Mesenchymal stem cell (in vitro differentiated cells and primary cell): Measurements from ENCODE around the gene SLC7A10.

Source experiments
- DNase-seq: peaks from one replicate; pipeline ENCODE4 v3.0.0-alpha.2; 2013
- H2AFZ ChIP-seq: one replicate; pipeline ENCODE4 v1.6.1; 2013; ENCODE audit warnings: low read depth, mild to moderate bottlenecking, control low read depth, inconsistent platforms, low read length, moderate library complexity
- H2AK5ac ChIP-seq: 2 replicates; pipeline ENCODE4 v1.6.1; 2013; ENCODE audit warnings: low read length, moderate library complexity, mild to moderate bottlenecking, inconsistent platforms; ENCODE audit not compliant: severe bottlenecking
- H2BK120ac ChIP-seq: one replicate; pipeline ENCODE4 v1.6.1; 2013; ENCODE audit warnings: low read depth, mild to moderate bottlenecking, inconsistent platforms, low read length, moderate library complexity
- H2BK12ac ChIP-seq, 2 experiments: one replicate each; pipeline ENCODE4 v1.6.1; 2013; ENCODE audit warnings: inconsistent platforms in 2 of 2, low read length in 2 of 2, mild to moderate bottlenecking in 2 of 2, moderate library complexity in 2 of 2, control low read depth in 1 of 2
- H2BK15ac ChIP-seq: one replicate; pipeline ENCODE4 v1.6.1; 2013; ENCODE audit warnings: mild to moderate bottlenecking, low read depth, inconsistent platforms; ENCODE audit not compliant: poor library complexity, severe bottlenecking
- H2BK5ac ChIP-seq: 2 replicates; pipeline ENCODE4 v1.6.1; 2013; ENCODE audit warnings: low read depth, mild to moderate bottlenecking, low read length, control low read depth, inconsistent platforms; ENCODE audit not compliant: poor library complexity, severe bottlenecking
- H3K14ac ChIP-seq, 2 experiments: one replicate each; pipeline ENCODE4 v1.6.1; 2013; ENCODE audit warnings: inconsistent platforms in 2 of 2, low read length in 2 of 2, control low read depth in 1 of 2, mild to moderate bottlenecking in 1 of 2, moderate library complexity in 1 of 2
- H3K18ac ChIP-seq, 2 experiments: one replicate each; pipeline ENCODE4 v1.6.1; 2013; ENCODE audit warnings: inconsistent platforms in 2 of 2, low read length in 2 of 2, control low read depth in 1 of 2, low read depth in 1 of 2, mild to moderate bottlenecking in 1 of 2
- H3K23ac ChIP-seq, 2 experiments: one replicate each; pipeline ENCODE4 v1.6.1; 2013; ENCODE audit warnings: inconsistent platforms in 2 of 2, low read length in 2 of 2, mild to moderate bottlenecking in 2 of 2, moderate library complexity in 2 of 2, control low read depth in 1 of 2
- H3K27ac ChIP-seq: 2 replicates; pipeline ENCODE4 v1.5.1; 2013; ENCODE audit warnings: mild to moderate bottlenecking, moderate library complexity, low read length, control low read depth, inconsistent platforms; ENCODE audit not compliant: poor library complexity, severe bottlenecking
- H3K27me3 ChIP-seq, 2 experiments: 2 replicates each; pipeline versions ENCODE4 v1.6.1 to v1.7.0; 2013; ENCODE audit warnings: low read length in 2 of 2, mild to moderate bottlenecking in 2 of 2, moderate library complexity in 2 of 2, control low read depth in 1 of 2, inconsistent platforms in 1 of 2; ENCODE audit not compliant: control insufficient read depth in 1 of 2, insufficient read depth in 1 of 2
- H3K36me3 ChIP-seq, 2 experiments: 2 replicates each; pipeline versions ENCODE4 v1.6.1 to v1.7.0; 2013; ENCODE audit warnings: low read length in 2 of 2, control low read depth in 1 of 2, inconsistent platforms in 1 of 2, low read depth in 1 of 2, mild to moderate bottlenecking in 1 of 2; ENCODE audit not compliant: insufficient read depth in 2 of 2, control insufficient read depth in 1 of 2
- H3K4ac ChIP-seq, 2 experiments: one replicate each; pipeline ENCODE4 v1.6.1; 2013; ENCODE audit warnings: inconsistent platforms in 2 of 2, low read length in 2 of 2, mild to moderate bottlenecking in 2 of 2, moderate library complexity in 2 of 2, control low read depth in 1 of 2, low read depth in 1 of 2
- H3K4me1 ChIP-seq: 2 replicates; pipeline ENCODE4 v1.6.1; 2013; ENCODE audit warnings: low read depth, low read length, control low read depth; ENCODE audit not compliant: control insufficient read depth, insufficient read depth
- H3K4me2 ChIP-seq: 2 replicates; pipeline ENCODE4 v1.6.1; 2013; ENCODE audit warnings: low read length, mild to moderate bottlenecking, inconsistent platforms; ENCODE audit not compliant: poor library complexity, severe bottlenecking
- H3K4me3 ChIP-seq, 2 experiments: 2 replicates each; pipeline versions ENCODE4 v1.5.1 to v1.7.0; 2013; ENCODE audit warnings: low read length in 2 of 2, mild to moderate bottlenecking in 2 of 2, control low read depth in 1 of 2, low read depth in 1 of 2; ENCODE audit not compliant: insufficient read depth in 1 of 2
- H3K79me1 ChIP-seq: replicated peaks from 2 replicates; pipeline ENCODE4 v1.6.1; 2013; ENCODE audit warnings: mild to moderate bottlenecking, control low read depth, low read length, inconsistent platforms; ENCODE audit not compliant: poor library complexity, severe bottlenecking
- H3K9ac ChIP-seq: 2 replicates; pipeline ENCODE4 v1.7.0; 2013; ENCODE audit warnings: mild to moderate bottlenecking, low read length, moderate library complexity
- H3K9me3 ChIP-seq: 2 replicates; pipeline ENCODE4 v1.7.0; 2013; ENCODE audit warnings: mild to moderate bottlenecking, low read length; ENCODE audit not compliant: control insufficient read depth
- H4K8ac ChIP-seq: one replicate; pipeline ENCODE4 v1.6.1; 2013; ENCODE audit warnings: inconsistent platforms, mild to moderate bottlenecking, low read length, moderate library complexity
- H4K91ac ChIP-seq: one replicate; pipeline ENCODE4 v1.6.1; 2013; ENCODE audit warnings: mild to moderate bottlenecking, low read length, inconsistent platforms
- WGBS: methylation state at CpG from one replicate; pipeline ENCODE4 v1.1.7; 2013; ENCODE audit warnings: mixed read lengths; 5-methylcytosine and 5-hydroxymethylcytosine counted together

The SLC7A10 gene

GRCh38 chr19:33201886-33202545 lies 23.6 kb downstream of the SLC7A10 start:
- 98% methylated on average over 13 of the region's 15 CpGs for WGBS
- Histone ChIP-seq H2BK5ac (no peak overlapping the region), H2BK120ac (no peak overlapping the region), H3K9ac (no peak overlapping the region), H3K18ac (no peak overlapping the region), H3K79me1 (no peaks in the 10 kb centered on the region), H3K27me3 (no peaks in the 10 kb centered on the region), H3K23ac (no peak overlapping the region), H3K4me1 (peaks cover 9% of the 10 kb centered on the region), H2AK5ac (no peak overlapping the region), H3K27ac (no peak overlapping the region), H3K4me2 (no peak overlapping the region), H2AFZ (no peak overlapping the region), H4K8ac (no peak overlapping the region), H3K14ac (no peak overlapping the region), H3K4ac (no peak overlapping the region), H3K4me3 (no peak overlapping the region), H3K36me3 (peaks cover 40 to 70% of the 10 kb centered on the region in 2 experiments), H3K9me3 (no peaks in the 10 kb centered on the region), H2BK12ac (no peak overlapping the region), H4K91ac (peak overlapping the region; percentile 52), H2BK15ac (no peak overlapping the region)
- no peak for DNase-seq

DNA sequence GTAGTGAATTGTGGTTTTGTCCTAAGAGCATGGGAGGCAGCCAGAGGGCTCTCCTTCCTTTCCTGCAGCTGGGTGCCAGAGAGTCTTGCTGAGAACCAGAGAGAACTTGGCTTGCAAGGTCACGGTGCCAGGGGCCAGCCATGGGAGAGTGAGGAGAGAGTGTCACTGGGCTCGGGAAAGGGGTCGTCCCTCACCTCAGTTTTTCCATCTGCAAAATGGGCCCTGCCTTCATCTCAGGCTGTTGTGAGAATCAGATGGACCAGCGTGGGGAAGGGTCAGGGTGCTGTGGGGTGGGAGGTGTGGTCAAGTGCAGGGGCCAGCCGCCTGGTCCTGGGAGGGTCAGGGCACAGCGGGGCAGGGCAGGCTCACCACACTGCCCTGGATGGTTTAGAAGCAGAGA lies 24.2 kb downstream of the SLC7A10 start:
- 94% methylated on average over 6 of the region's 6 CpGs for WGBS

DNA sequence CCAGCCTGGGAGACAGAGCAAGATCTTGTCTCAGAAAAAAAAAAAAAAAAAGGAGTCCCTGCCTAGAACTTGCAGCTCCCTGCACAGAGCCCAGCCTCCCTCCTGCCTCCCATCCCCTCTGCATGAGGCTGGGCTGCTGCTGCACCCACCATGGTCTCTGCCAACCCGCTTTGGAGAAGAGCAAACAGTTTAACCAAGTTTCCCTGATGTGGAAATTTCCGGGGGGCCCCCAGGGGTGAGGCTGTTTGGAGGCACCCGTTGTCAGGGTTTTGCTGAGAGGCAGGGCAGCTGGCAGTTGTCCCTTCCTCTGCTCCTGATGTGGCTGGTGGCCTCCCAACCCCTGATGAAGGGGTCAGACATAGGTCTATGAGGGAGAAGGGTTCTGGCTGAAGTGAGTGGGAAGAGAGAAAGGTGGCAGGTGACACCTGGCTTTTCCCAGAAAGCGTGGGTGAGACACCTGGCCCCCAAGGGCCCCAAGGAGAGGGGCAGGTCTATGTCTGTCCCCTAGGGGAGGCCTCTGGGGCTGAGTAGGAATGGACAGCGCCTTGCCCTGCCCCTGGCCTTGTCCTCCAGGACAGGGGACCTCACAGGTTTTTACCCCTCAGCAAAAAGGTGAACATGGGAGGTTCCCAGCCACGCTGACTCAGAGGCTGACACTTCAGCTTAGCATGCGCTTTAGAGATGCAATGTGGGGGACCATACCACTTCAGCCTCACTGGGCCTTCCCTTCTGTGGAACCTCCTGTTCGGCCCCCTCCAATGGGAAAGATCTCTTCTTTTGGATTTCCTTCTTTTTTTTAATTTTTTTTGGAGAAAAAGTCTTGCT lies 26.0 kb downstream of the SLC7A10 start:
- H2AFZ ChIP-seq, result no peak overlapping the region
- H3K79me1 ChIP-seq, result peaks cover 2% of the 10 kb centered on the region
- no peak overlapping the region for H3K4ac ChIP-seq
- no peak overlapping the region for H3K9ac ChIP-seq
- DNase-seq, result no peak
- H3K9me3 ChIP-seq, result no peaks in the 10 kb centered on the region
- no peak overlapping the region for H2BK12ac ChIP-seq
- H3K27me3 ChIP-seq, result no peaks in the 10 kb centered on the region
- no peak overlapping the region for H3K4me3 ChIP-seq
- peaks cover 36 to 49% of the 10 kb centered on the region in 2 experiments for H3K36me3 ChIP-seq
- H2BK5ac ChIP-seq, result no peak overlapping the region
- no peak overlapping the region for H2BK120ac ChIP-seq
- no peak overlapping the region for H3K23ac ChIP-seq
- no peak overlapping the region for H3K4me2 ChIP-seq
- WGBS, result 92% methylated on average over 7 of the region's 8 CpGs
- no peak overlapping the region for H4K91ac ChIP-seq
- H3K18ac ChIP-seq, result no peak overlapping the region
- H3K27ac ChIP-seq, result no peak overlapping the region
- no peak overlapping the region for H2AK5ac ChIP-seq
- no peak overlapping the region for H2BK15ac ChIP-seq
- H3K4me1 ChIP-seq, result peaks cover 17% of the 10 kb centered on the region
- H4K8ac ChIP-seq, result no peak overlapping the region
- H3K14ac ChIP-seq, result no peak overlapping the region

More for the DNA sequence above, 24.2 kb downstream of the SLC7A10 start:
- Histone ChIP-seq H2AFZ (no peak overlapping the region), H2BK120ac (no peak overlapping the region), H3K14ac (no peak overlapping the region), H3K4me2 (no peak overlapping the region), H3K79me1 (no peaks in the 10 kb centered on the region), H3K9me3 (no peaks in the 10 kb centered on the region), H4K91ac (no peak overlapping the region), H3K27ac (no peak overlapping the region), H3K36me3 (peaks cover 44 to 67% of the 10 kb centered on the region in 2 experiments), H3K4me1 (peaks cover 9% of the 10 kb centered on the region), H4K8ac (no peak overlapping the region), H3K4ac (no peak overlapping the region), H2AK5ac (no peak overlapping the region), H3K23ac (no peak overlapping the region), H3K27me3 (no peaks in the 10 kb centered on the region), H2BK5ac (no peak overlapping the region), H3K18ac (no peak overlapping the region), H2BK15ac (no peak overlapping the region), H2BK12ac (no peak overlapping the region), H3K4me3 (no peak overlapping the region), H3K9ac (no peak overlapping the region)
- DNase-seq, result no peak

DNA sequence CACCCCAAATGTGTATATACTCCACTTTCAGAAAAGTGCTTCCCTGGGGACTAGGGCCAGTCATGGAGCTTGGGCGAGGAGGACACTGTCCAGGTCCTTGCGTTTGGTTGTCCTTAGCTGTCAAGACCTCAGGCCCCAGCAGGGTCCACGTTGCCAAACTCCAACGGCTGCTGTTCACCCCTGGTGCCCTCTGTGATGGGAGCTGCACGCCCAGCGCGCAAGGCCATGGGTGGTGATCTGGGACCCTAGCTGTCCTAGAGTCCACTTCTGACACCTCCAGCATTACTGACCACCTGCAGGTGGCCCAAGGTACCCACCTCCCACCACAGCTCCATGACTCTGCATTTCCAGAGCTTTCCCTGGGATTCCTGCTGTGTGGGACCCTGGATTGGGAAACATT lies 27.5 kb downstream of the SLC7A10 start:
- Histone ChIP-seq H3K4me3 (no peak overlapping the region), H3K4me2 (no peak overlapping the region), H3K27ac (no peak overlapping the region), H4K91ac (no peak overlapping the region), H3K79me1 (peaks cover 2% of the 10 kb centered on the region), H3K4me1 (peaks cover 21% of the 10 kb centered on the region), H3K18ac (no peak overlapping the region), H2BK15ac (no peak overlapping the region), H2AFZ (no peak overlapping the region), H2BK5ac (no peak overlapping the region), H3K9me3 (no peaks in the 10 kb centered on the region), H3K9ac (no peak overlapping the region), H2BK12ac (no peak overlapping the region), H2BK120ac (no peak overlapping the region), H4K8ac (no peak overlapping the region), H2AK5ac (no peak overlapping the region), H3K23ac (no peak overlapping the region), H3K4ac (no peak overlapping the region), H3K14ac (no peak overlapping the region), H3K27me3 (no peaks in the 10 kb centered on the region), H3K36me3 (peaks cover 32 to 38% of the 10 kb centered on the region in 2 experiments)
- no peak for DNase-seq
- WGBS, result 91% methylated on average over 7 of the region's 7 CpGs
